GM23338 (cell line): Measurements from ENCODE around the gene ID2. TPM values are rescaled to one million over a fixed set of nuclear protein-coding genes. Genes with fewer than 3 reads are reported as not detected.

Source experiments
- ATAC-seq: fragments of 200-7000 bp; cut with Tn5 transposase; 3 replicates; pipeline ENCODE4 v1.9.1; 2020
- DNase-seq: peaks from one replicate; pipeline ENCODE4 v3.0.0-alpha.2; 2015; ENCODE audit warnings: low spot score
- H2AFZ ChIP-seq: fragments of 200-600 bp; sonication (generic); 2 replicates; pipeline ENCODE4 v1.8.0; 2016; ENCODE audit warnings: antibody characterized with exemption, mild to moderate bottlenecking, moderate library complexity
- H3F3A ChIP-seq: fragments of 200-600 bp; sonication (generic); replicated peaks from 2 replicates; pipeline ENCODE4 v1.8.0; 2017; ENCODE audit warnings: antibody characterized with exemption, mixed run types, low read depth
- H3K27ac ChIP-seq: fragments of 200-600 bp; sonication (generic); 2 replicates; pipeline ENCODE4 v1.6.1; 2016; ENCODE audit warnings: low read depth
- H3K27me3 ChIP-seq: fragments of 200-600 bp; sonication (generic); 2 replicates; pipeline ENCODE4 v1.8.0; 2016; ENCODE audit warnings: mild to moderate bottlenecking, mixed run types, moderate library complexity; ENCODE audit not compliant: insufficient read depth
- H3K36me3 ChIP-seq: fragments of 200-600 bp; sonication (generic); 2 replicates; pipeline ENCODE4 v1.8.0; 2016; ENCODE audit warnings: mild to moderate bottlenecking; ENCODE audit not compliant: insufficient read depth
- H3K4me1 ChIP-seq: fragments of 200-600 bp; sonication (generic); 2 replicates; pipeline ENCODE4 v1.8.0; 2016; ENCODE audit warnings: mild to moderate bottlenecking, moderate library complexity; ENCODE audit not compliant: insufficient read depth
- H3K4me2 ChIP-seq: fragments of 200-600 bp; sonication (generic); 2 replicates; pipeline ENCODE4 v1.7.1; 2017; ENCODE audit warnings: mixed run types
- H3K4me3 ChIP-seq: fragments of 200-600 bp; sonication (generic); 2 replicates; pipeline ENCODE4 v1.6.1; 2016; ENCODE audit warnings: mixed run types
- H3K79me2 ChIP-seq: fragments of 200-600 bp; sonication (generic); replicated peaks from 2 replicates; pipeline ENCODE4 v1.8.0; 2017; ENCODE audit warnings: mild to moderate bottlenecking; ENCODE audit not compliant: insufficient read depth
- H3K9me2 ChIP-seq: fragments of 200-600 bp; sonication (generic); 2 replicates; pipeline ENCODE4 v1.8.0; 2017; ENCODE audit not compliant: insufficient read depth
- H4K20me1 ChIP-seq: fragments of 200-600 bp; sonication (generic); replicated peaks from 2 replicates; pipeline ENCODE4 v1.8.0; 2017; ENCODE audit warnings: mild to moderate bottlenecking; ENCODE audit not compliant: insufficient read depth
- H3K27ac Mint-ChIP-seq: 2 replicates; pipeline ENCODE4 v1.8.0; 2020; ENCODE audit warnings: inconsistent platforms, mild to moderate bottlenecking, moderate library complexity, mixed read lengths
- H3K27me3 Mint-ChIP-seq: 3 replicates; pipeline ENCODE4 v1.8.0; 2022; ENCODE audit warnings: low read depth, mild to moderate bottlenecking, moderate library complexity, mixed read lengths, inconsistent platforms; ENCODE audit not compliant: insufficient read depth, poor library complexity
- H3K36me3 Mint-ChIP-seq: 3 replicates; pipeline ENCODE4 v1.8.0; 2021; ENCODE audit warnings: low read depth, mild to moderate bottlenecking, inconsistent platforms, moderate library complexity, mixed read lengths
- H3K4me1 Mint-ChIP-seq: 3 replicates; pipeline ENCODE4 v1.8.0; 2020; ENCODE audit warnings: mild to moderate bottlenecking, inconsistent platforms, mixed read lengths
- H3K4me3 Mint-ChIP-seq: 3 replicates; pipeline ENCODE4 v1.8.0; 2021; ENCODE audit warnings: moderate library complexity, mild to moderate bottlenecking, inconsistent platforms, mixed read lengths
- H3K9me3 Mint-ChIP-seq: 3 replicates; pipeline ENCODE4 v1.8.0; 2020; ENCODE audit warnings: moderate library complexity, mild to moderate bottlenecking, inconsistent platforms, mixed read lengths
- CREB1 ChIP-seq: fragments of 250-450 bp; sonication (Bioruptor Pico); IDR thresholded peaks from 2 replicates; pipeline ENCODE4 v1.5.0; 2020; ENCODE audit warnings: low read depth, mild to moderate bottlenecking, moderate library complexity
- EZH2 ChIP-seq: fragments of 200-600 bp; sonication (generic); IDR thresholded peaks from one replicate; pipeline ENCODE4 v1.8.0; 2017; ENCODE audit warnings: antibody characterized with exemption, mild to moderate bottlenecking, low read depth; ENCODE audit not compliant: unreplicated experiment
- EZH2phosphoT487 ChIP-seq: fragments of 200-600 bp; sonication (generic); IDR thresholded peaks from one replicate; pipeline ENCODE4 v1.8.1; 2018; ENCODE audit warnings: antibody characterized with exemption; ENCODE audit not compliant: unreplicated experiment
- NANOG ChIP-seq: IDR thresholded peaks from 2 replicates; pipeline ENCODE4 v1.6.1; 2016; ENCODE audit warnings: antibody characterized with exemption, borderline replicate concordance
- POLR2AphosphoS5 ChIP-seq: IDR thresholded peaks from 2 replicates; pipeline ENCODE4 v1.6.1; 2016; ENCODE audit warnings: antibody characterized with exemption, low read depth
- STAT1 ChIP-seq: IDR thresholded peaks from one replicate; pipeline ENCODE4 v1.6.1; 2016; ENCODE audit warnings: antibody characterized with exemption; ENCODE audit not compliant: unreplicated experiment
- ZNF114 ChIP-seq: fragments of 250-450 bp; sonication (Bioruptor Pico); IDR thresholded peaks from 2 replicates; pipeline ENCODE4 v1.5.0; 2020; ENCODE audit warnings: mild to moderate bottlenecking, moderate library complexity
- ZNF331 ChIP-seq: fragments of 250-450 bp; sonication (Bioruptor Pico); IDR thresholded peaks from 2 replicates; pipeline ENCODE4 v1.5.0; 2020; ENCODE audit warnings: low read depth, mild to moderate bottlenecking, moderate library complexity
- polyA plus RNA-seq: library from polyadenylated mRNA; unstranded; fragments of >200 nt; fragmentation: Nextera tagmentation; extraction: Ambion mirVana; gene quantifications from 2 replicates; pipeline ENCODE4 v1.2.1, GENCODE V29; 2016
- total RNA-seq: library from RNA; depleted of rRNA; stranded (reverse); fragments of >200 nt; shearing (Covaris generic); gene quantifications from 2 replicates; pipeline ENCODE4 v1.2.3, GENCODE V29; 2014
- TF ChIP-seq, protein P1 (sequence below), 2 experiments: fragments of 200-600 bp in 1 of 2; sonication (generic) in 1 of 2; conservative IDR thresholded peaks; 2 replicates each; pipeline versions ENCODE4 v1.5.1 to v1.6.1; 2016 to 2017; ENCODE audit warnings: antibody characterized with exemption in 2 of 2, low read depth in 2 of 2, mild to moderate bottlenecking in 2 of 2, moderate library complexity in 1 of 2
- TF ChIP-seq, protein P2 (sequence below): fragments of 250-450 bp; sonication (Bioruptor Pico); IDR thresholded peaks from 2 replicates; pipeline ENCODE4 v1.5.0; 2020; ENCODE audit warnings: mild to moderate bottlenecking, moderate library complexity
- TF ChIP-seq, protein P3 (sequence below): IDR thresholded peaks from 2 replicates; pipeline ENCODE4 v1.6.1; 2016; ENCODE audit warnings: antibody characterized with exemption

The ID2 gene
- total and polyA plus RNA-seq, 2 experiments from 2014 or later, result 87.0 to 110 TPM

DNA sequence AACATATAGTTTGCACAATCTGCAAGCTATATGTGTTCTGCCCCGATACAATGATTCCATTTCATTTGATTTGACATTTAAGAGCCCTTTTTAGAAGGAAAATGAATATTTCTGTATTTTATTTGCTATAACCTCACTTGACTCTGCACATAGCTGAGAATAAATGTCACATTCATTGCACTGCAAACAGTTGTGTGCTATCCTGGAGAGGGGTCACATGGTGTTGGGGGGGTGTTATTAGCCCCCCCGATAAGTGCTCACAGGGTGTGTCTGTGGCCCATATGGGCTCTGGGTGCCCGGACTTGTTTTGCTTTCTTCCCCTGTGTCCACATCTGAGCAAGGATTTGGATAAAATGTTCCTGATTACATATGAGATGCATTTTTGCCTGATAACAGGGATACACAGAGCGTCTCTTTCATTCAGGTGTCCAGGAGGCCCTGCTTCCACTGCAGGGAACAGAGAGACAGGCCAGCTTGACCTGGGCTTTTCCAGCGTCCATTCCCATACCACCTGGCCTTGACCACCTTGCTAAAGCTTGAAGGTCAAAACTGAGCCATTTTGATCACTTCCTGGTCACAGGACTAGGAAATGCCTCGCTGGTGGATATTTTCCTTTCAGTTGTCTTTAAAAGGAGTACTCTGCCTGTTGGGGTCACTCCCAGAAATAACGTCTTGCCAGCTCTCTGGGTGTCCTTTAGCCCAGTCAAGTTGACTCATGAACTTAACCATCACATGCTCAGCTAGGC lies 38.4 kb upstream of the ID2 start (continued):
- TF ChIP-seq CREB1 (no peak), ZNF331 (CRISPR knock-in tag) (no peak), STAT1 (no peak), NANOG (no peak), POLR2AphosphoS5 (no peak), EZH2phosphoT487 (no peak)
- TF ChIP-seq, protein P1, sequence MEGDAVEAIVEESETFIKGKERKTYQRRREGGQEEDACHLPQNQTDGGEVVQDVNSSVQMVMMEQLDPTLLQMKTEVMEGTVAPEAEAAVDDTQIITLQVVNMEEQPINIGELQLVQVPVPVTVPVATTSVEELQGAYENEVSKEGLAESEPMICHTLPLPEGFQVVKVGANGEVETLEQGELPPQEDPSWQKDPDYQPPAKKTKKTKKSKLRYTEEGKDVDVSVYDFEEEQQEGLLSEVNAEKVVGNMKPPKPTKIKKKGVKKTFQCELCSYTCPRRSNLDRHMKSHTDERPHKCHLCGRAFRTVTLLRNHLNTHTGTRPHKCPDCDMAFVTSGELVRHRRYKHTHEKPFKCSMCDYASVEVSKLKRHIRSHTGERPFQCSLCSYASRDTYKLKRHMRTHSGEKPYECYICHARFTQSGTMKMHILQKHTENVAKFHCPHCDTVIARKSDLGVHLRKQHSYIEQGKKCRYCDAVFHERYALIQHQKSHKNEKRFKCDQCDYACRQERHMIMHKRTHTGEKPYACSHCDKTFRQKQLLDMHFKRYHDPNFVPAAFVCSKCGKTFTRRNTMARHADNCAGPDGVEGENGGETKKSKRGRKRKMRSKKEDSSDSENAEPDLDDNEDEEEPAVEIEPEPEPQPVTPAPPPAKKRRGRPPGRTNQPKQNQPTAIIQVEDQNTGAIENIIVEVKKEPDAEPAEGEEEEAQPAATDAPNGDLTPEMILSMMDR (conservative IDR thresholded peaks at IDR 0.05; ENCODE audit: low read depth in 2 of 2), result no peak

DNA sequence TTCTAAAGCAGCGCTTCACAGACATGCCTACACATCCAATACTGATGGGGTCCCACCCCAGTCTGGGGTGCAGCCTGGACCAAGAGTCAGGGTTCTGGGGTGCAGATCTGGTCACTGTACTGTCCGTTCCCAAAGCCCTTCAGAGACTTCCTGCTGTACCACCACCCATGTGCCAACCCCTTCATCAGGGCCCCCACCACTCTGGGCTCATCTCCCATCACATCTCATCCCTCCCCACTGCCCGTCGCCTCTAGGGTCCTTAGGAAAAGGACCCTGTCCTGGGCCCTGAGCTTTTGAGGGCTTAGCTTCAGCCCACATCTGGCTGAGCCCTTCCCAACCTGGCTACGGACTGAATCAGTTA lies 37.9 kb upstream of the ID2 start:
- Histone ChIP-seq H3K27me3 (no peaks in the 10 kb centered on the region), H3K4me3 (no peak overlapping the region), H3K4me2 (no peak overlapping the region), H3K9me2 (peaks cover 4% of the 10 kb centered on the region; the same call in 1 of the 2 replicates), H3K27ac (no peak overlapping the region), H3K36me3 (no peaks in the 10 kb centered on the region), H4K20me1 (no peaks in the 10 kb centered on the region), H3K4me1 (peaks cover 23% of the 10 kb centered on the region), H3K79me2 (no peaks in the 10 kb centered on the region), H3F3A (no peaks in the 10 kb centered on the region), H2AFZ (no peak overlapping the region)
- DNase-seq (no peak), ATAC-seq (no peak)
- H3K27me3 Mint-ChIP-seq, result peaks cover 12% of the 10 kb centered on the region
- H3K4me3 Mint-ChIP-seq, result no peak overlapping the region
- no peak overlapping the region for H3K27ac Mint-ChIP-seq
- H3K4me1 Mint-ChIP-seq, result peaks cover 23% of the 10 kb centered on the region
- H3K9me3 Mint-ChIP-seq, result peaks cover 25% of the 10 kb centered on the region
- H3K36me3 Mint-ChIP-seq, result peaks cover 20% of the 10 kb centered on the region
- TF ChIP-seq ZNF331 (CRISPR knock-in tag), result no peak
- TF ChIP-seq ZNF114, result no peak
- TF ChIP-seq STAT1, result no peak
- no peak for TF ChIP-seq NANOG
- TF ChIP-seq, protein P2, sequence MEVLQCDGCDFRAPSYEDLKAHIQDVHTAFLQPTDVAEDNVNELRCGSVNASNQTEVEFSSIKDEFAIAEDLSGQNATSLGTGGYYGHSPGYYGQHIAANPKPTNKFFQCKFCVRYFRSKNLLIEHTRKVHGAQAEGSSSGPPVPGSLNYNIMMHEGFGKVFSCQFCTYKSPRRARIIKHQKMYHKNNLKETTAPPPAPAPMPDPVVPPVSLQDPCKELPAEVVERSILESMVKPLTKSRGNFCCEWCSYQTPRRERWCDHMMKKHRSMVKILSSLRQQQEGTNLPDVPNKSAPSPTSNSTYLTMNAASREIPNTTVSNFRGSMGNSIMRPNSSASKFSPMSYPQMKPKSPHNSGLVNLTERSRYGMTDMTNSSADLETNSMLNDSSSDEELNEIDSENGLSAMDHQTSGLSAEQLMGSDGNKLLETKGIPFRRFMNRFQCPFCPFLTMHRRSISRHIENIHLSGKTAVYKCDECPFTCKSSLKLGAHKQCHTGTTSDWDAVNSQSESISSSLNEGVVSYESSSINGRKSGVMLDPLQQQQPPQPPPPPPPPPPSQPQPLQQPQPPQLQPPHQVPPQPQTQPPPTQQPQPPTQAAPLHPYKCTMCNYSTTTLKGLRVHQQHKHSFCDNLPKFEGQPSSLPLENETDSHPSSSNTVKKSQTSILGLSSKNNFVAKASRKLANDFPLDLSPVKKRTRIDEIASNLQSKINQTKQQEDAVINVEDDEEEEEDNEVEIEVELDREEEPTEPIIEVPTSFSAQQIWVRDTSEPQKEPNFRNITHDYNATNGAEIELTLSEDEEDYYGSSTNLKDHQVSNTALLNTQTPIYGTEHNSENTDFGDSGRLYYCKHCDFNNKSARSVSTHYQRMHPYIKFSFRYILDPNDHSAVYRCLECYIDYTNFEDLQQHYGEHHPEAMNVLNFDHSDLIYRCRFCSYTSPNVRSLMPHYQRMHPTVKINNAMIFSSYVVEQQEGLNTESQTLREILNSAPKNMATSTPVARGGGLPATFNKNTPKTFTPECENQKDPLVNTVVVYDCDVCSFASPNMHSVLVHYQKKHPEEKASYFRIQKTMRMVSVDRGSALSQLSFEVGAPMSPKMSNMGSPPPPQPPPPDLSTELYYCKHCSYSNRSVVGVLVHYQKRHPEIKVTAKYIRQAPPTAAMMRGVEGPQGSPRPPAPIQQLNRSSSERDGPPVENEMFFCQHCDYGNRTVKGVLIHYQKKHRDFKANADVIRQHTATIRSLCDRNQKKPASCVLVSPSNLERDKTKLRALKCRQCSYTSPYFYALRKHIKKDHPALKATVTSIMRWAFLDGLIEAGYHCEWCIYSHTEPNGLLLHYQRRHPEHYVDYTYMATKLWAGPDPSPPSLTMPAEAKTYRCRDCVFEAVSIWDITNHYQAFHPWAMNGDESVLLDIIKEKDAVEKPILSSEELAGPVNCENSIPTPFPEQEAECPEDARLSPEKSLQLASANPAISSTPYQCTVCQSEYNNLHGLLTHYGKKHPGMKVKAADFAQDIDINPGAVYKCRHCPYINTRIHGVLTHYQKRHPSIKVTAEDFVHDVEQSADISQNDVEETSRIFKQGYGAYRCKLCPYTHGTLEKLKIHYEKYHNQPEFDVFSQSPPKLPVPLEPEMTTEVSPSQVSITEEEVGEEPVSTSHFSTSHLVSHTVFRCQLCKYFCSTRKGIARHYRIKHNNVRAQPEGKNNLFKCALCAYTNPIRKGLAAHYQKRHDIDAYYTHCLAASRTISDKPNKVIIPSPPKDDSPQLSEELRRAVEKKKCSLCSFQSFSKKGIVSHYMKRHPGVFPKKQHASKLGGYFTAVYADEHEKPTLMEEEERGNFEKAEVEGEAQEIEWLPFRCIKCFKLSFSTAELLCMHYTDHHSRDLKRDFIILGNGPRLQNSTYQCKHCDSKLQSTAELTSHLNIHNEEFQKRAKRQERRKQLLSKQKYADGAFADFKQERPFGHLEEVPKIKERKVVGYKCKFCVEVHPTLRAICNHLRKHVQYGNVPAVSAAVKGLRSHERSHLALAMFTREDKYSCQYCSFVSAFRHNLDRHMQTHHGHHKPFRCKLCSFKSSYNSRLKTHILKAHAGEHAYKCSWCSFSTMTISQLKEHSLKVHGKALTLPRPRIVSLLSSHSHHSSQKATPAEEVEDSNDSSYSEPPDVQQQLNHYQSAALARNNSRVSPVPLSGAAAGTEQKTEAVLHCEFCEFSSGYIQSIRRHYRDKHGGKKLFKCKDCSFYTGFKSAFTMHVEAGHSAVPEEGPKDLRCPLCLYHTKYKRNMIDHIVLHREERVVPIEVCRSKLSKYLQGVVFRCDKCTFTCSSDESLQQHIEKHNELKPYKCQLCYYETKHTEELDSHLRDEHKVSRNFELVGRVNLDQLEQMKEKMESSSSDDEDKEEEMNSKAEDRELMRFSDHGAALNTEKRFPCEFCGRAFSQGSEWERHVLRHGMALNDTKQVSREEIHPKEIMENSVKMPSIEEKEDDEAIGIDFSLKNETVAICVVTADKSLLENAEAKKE (CRISPR knock-in tag), result no peak
- TF ChIP-seq, protein P1 (conservative IDR thresholded peaks at IDR 0.05; ENCODE audit: low read depth in 2 of 2), result no peak
- no peak for TF ChIP-seq EZH2
- TF ChIP-seq, protein P3, sequence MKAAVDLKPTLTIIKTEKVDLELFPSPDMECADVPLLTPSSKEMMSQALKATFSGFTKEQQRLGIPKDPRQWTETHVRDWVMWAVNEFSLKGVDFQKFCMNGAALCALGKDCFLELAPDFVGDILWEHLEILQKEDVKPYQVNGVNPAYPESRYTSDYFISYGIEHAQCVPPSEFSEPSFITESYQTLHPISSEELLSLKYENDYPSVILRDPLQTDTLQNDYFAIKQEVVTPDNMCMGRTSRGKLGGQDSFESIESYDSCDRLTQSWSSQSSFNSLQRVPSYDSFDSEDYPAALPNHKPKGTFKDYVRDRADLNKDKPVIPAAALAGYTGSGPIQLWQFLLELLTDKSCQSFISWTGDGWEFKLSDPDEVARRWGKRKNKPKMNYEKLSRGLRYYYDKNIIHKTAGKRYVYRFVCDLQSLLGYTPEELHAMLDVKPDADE, result no peak
